Liver (tissue), 3 donors: ENCODE results near the gene SEMA3E.

ENCODE experiments used
- EGR1 ChIP-seq, 2 donors: IDR thresholded peaks; 2 replicates each; pipeline ENCODE4 v1.6.1; 2016 to 2018; ENCODE audit warnings: antibody characterized with exemption in 2 of 2, low read depth in 2 of 2
- FOXA1 ChIP-seq: IDR thresholded peaks from 2 replicates; pipeline ENCODE4 v1.6.1; 2016; ENCODE audit warnings: antibody characterized with exemption
- GABPA ChIP-seq, 2 donors: IDR thresholded peaks in 1 of 2; conservative IDR thresholded peaks in 1 of 2; 2 replicates each; pipeline ENCODE4 v1.6.1; 2016; ENCODE audit warnings: antibody characterized with exemption in 2 of 2, mild to moderate bottlenecking in 1 of 2, moderate library complexity in 1 of 2
- JUND ChIP-seq, 2 donors: IDR thresholded peaks; 2 replicates each; pipeline ENCODE4 v1.6.1; 2016; ENCODE audit warnings: antibody characterized with exemption in 2 of 2
- RAD21 ChIP-seq, 2 donors: IDR thresholded peaks; 2 replicates each; pipeline ENCODE4 v1.6.1; 2016; ENCODE audit warnings: antibody characterized with exemption in 2 of 2, mild to moderate bottlenecking in 2 of 2
- SP1 ChIP-seq: IDR thresholded peaks from 2 replicates; pipeline ENCODE4 v1.6.1; 2018; ENCODE audit warnings: antibody characterized with exemption, mild to moderate bottlenecking
- TAF1 ChIP-seq: conservative IDR thresholded peaks from 2 replicates; pipeline ENCODE4 v1.6.1; 2016; ENCODE audit warnings: antibody characterized with exemption, mild to moderate bottlenecking
- YY1 ChIP-seq: IDR thresholded peaks from 2 replicates; pipeline ENCODE4 v1.6.1; 2016; ENCODE audit warnings: antibody characterized with exemption, mild to moderate bottlenecking
- TF ChIP-seq, protein P1 (sequence below): fragments of 150-350 bp; IDR thresholded peaks from 2 replicates; pipeline ENCODE4 v1.5.1; 2017; ENCODE audit warnings: improper control_type of control experiment, low read depth, low read length; ENCODE audit not compliant: missing input control
- TF ChIP-seq, protein P2 (sequence below): IDR thresholded peaks from 2 replicates; pipeline ENCODE4 v1.6.1; 2016; ENCODE audit warnings: antibody characterized with exemption
- TF ChIP-seq, protein P3 (sequence below): IDR thresholded peaks from 2 replicates; pipeline ENCODE4 v1.6.1; 2016; ENCODE audit warnings: antibody characterized with exemption, mild to moderate bottlenecking
- TF ChIP-seq, protein P4 (sequence below): IDR thresholded peaks from 2 replicates; pipeline ENCODE4 v1.6.1; 2016; ENCODE audit warnings: antibody characterized with exemption
- TF ChIP-seq, protein P5 (sequence below): IDR thresholded peaks from 2 replicates; pipeline ENCODE4 v1.6.1; 2016; ENCODE audit warnings: antibody characterized with exemption
- donor health status: healthy.
- donor health status: healthy.

DNA sequence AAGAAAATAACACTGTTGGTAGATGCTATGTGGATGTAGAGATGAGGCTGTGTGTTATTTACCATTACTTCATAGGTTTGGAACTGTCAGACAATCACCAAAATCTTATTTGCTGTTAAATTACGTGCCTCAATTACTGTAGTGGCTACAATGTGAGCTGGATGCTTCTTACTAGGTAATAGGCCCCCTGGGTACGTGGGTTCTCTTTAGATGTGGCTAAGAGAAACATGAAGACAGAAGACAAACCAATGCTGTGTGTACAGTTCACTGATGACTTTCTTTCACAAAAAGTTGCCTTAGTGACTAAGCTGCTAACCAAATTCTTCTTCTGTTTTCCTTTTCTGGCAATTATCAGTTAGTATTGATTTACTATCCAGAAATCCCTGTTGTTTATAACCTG is 144.6 kb downstream of the SEMA3E start:
- no peak for TF ChIP-seq TAF1
- TF ChIP-seq, protein P1, sequence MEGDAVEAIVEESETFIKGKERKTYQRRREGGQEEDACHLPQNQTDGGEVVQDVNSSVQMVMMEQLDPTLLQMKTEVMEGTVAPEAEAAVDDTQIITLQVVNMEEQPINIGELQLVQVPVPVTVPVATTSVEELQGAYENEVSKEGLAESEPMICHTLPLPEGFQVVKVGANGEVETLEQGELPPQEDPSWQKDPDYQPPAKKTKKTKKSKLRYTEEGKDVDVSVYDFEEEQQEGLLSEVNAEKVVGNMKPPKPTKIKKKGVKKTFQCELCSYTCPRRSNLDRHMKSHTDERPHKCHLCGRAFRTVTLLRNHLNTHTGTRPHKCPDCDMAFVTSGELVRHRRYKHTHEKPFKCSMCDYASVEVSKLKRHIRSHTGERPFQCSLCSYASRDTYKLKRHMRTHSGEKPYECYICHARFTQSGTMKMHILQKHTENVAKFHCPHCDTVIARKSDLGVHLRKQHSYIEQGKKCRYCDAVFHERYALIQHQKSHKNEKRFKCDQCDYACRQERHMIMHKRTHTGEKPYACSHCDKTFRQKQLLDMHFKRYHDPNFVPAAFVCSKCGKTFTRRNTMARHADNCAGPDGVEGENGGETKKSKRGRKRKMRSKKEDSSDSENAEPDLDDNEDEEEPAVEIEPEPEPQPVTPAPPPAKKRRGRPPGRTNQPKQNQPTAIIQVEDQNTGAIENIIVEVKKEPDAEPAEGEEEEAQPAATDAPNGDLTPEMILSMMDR = no peak
- TF ChIP-seq GABPA (IDR thresholded peaks at IDR 0.05 in 1 of 2, conservative IDR thresholded peaks at IDR 0.05 in 1 of 2) = no peak
- no peak for TF ChIP-seq RAD21 (IDR thresholded peaks at IDR 0.05)
- TF ChIP-seq SP1 = no peak
- TF ChIP-seq, protein P2, sequence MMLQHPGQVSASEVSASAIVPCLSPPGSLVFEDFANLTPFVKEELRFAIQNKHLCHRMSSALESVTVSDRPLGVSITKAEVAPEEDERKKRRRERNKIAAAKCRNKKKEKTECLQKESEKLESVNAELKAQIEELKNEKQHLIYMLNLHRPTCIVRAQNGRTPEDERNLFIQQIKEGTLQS = no peak
- TF ChIP-seq, protein P3, sequence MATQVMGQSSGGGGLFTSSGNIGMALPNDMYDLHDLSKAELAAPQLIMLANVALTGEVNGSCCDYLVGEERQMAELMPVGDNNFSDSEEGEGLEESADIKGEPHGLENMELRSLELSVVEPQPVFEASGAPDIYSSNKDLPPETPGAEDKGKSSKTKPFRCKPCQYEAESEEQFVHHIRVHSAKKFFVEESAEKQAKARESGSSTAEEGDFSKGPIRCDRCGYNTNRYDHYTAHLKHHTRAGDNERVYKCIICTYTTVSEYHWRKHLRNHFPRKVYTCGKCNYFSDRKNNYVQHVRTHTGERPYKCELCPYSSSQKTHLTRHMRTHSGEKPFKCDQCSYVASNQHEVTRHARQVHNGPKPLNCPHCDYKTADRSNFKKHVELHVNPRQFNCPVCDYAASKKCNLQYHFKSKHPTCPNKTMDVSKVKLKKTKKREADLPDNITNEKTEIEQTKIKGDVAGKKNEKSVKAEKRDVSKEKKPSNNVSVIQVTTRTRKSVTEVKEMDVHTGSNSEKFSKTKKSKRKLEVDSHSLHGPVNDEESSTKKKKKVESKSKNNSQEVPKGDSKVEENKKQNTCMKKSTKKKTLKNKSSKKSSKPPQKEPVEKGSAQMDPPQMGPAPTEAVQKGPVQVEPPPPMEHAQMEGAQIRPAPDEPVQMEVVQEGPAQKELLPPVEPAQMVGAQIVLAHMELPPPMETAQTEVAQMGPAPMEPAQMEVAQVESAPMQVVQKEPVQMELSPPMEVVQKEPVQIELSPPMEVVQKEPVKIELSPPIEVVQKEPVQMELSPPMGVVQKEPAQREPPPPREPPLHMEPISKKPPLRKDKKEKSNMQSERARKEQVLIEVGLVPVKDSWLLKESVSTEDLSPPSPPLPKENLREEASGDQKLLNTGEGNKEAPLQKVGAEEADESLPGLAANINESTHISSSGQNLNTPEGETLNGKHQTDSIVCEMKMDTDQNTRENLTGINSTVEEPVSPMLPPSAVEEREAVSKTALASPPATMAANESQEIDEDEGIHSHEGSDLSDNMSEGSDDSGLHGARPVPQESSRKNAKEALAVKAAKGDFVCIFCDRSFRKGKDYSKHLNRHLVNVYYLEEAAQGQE = no peak
- TF ChIP-seq YY1 = no peak
- no peak for TF ChIP-seq EGR1 (IDR thresholded peaks at IDR 0.05; ENCODE audit: low read depth in 2 of 2)
- TF ChIP-seq, protein P4, sequence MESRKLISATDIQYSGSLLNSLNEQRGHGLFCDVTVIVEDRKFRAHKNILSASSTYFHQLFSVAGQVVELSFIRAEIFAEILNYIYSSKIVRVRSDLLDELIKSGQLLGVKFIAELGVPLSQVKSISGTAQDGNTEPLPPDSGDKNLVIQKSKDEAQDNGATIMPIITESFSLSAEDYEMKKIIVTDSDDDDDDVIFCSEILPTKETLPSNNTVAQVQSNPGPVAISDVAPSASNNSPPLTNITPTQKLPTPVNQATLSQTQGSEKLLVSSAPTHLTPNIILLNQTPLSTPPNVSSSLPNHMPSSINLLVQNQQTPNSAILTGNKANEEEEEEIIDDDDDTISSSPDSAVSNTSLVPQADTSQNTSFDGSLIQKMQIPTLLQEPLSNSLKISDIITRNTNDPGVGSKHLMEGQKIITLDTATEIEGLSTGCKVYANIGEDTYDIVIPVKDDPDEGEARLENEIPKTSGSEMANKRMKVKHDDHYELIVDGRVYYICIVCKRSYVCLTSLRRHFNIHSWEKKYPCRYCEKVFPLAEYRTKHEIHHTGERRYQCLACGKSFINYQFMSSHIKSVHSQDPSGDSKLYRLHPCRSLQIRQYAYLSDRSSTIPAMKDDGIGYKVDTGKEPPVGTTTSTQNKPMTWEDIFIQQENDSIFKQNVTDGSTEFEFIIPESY = no peak
- TF ChIP-seq, protein P5, sequence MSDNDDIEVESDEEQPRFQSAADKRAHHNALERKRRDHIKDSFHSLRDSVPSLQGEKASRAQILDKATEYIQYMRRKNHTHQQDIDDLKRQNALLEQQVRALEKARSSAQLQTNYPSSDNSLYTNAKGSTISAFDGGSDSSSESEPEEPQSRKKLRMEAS = no peak
- TF ChIP-seq JUND (IDR thresholded peaks at IDR 0.05) = no peak
- no peak for TF ChIP-seq FOXA1
